DND-41 (cell line): ENCODE results near the gene EMP2.

Experiments used
- ATAC-seq: fragments of 200-7000 bp; cut with Tn5 transposase; 3 replicates; pipeline ENCODE4 v1.9.1; 2021; ENCODE audit warnings: low read depth; ENCODE audit not compliant: insufficient read depth
- DNase-seq: peaks from one replicate; pipeline ENCODE4 v3.0.0-alpha.2; 2020
- H2AFZ ChIP-seq: 2 replicates; pipeline ENCODE4 v1.6.0; 2012; ENCODE audit warnings: low read depth, low read length
- H3K27ac ChIP-seq: 2 replicates; pipeline ENCODE4 v1.5.1; 2012; ENCODE audit warnings: low read length, inconsistent platforms
- H3K27me3 ChIP-seq: fragments of 200-600 bp; sonication (generic); 2 replicates; pipeline ENCODE4 v1.6.0; 2012; ENCODE audit warnings: low read length, mild to moderate bottlenecking, inconsistent platforms; ENCODE audit not compliant: insufficient read depth, poor library complexity
- H3K36me3 ChIP-seq: 2 replicates; pipeline ENCODE4 v1.5.1; 2012; ENCODE audit warnings: low read length, inconsistent platforms; ENCODE audit not compliant: insufficient read depth
- H3K4me1 ChIP-seq: 2 replicates; pipeline ENCODE4 v1.5.1; 2012; ENCODE audit warnings: mild to moderate bottlenecking, low read length; ENCODE audit not compliant: insufficient read depth
- H3K4me2 ChIP-seq: 2 replicates; pipeline ENCODE4 v1.6.0; 2012; ENCODE audit warnings: mild to moderate bottlenecking, moderate library complexity, low read length, inconsistent platforms; ENCODE audit not compliant: insufficient read depth
- H3K4me3 ChIP-seq, 2 experiments: fragments of 200-600 bp in 1 of 2; shearing (Covaris generic) in 1 of 2; 2 replicates each; pipeline ENCODE4 v1.5.1; 2012 to 2016; ENCODE audit warnings: inconsistent platforms in 2 of 2, low read length in 2 of 2, mild to moderate bottlenecking in 2 of 2, low read depth in 1 of 2, moderate library complexity in 1 of 2
- H3K79me2 ChIP-seq: 2 replicates; pipeline ENCODE4 v1.6.0; 2012; ENCODE audit warnings: low read length, inconsistent platforms; ENCODE audit not compliant: insufficient read depth
- H3K9ac ChIP-seq: 2 replicates; pipeline ENCODE4 v1.6.0; 2012; ENCODE audit warnings: low read depth, mild to moderate bottlenecking, inconsistent platforms, low read length, moderate library complexity
- H3K9me3 ChIP-seq: 2 replicates; pipeline ENCODE4 v1.5.1; 2012; ENCODE audit warnings: low read length, moderate library complexity, mild to moderate bottlenecking, inconsistent platforms; ENCODE audit not compliant: insufficient read depth, severe bottlenecking
- H4K20me1 ChIP-seq: 2 replicates; pipeline ENCODE4 v1.6.0; 2012; ENCODE audit warnings: low read length; ENCODE audit not compliant: insufficient read depth
- CTCF ChIP-seq: IDR thresholded peaks from 2 replicates; pipeline ENCODE4 v1.5.1; 2012; ENCODE audit warnings: borderline replicate concordance, low read length, moderate library complexity, mild to moderate bottlenecking; ENCODE audit not compliant: poor library complexity, severe bottlenecking; ENCODE audit errors: extremely low read depth
- EZH2 ChIP-seq: IDR thresholded peaks from 3 replicates; pipeline ENCODE4 v1.6.1; 2012; ENCODE audit warnings: borderline replicate concordance, low read depth, mild to moderate bottlenecking, moderate library complexity, low read length, inconsistent platforms; ENCODE audit not compliant: severe bottlenecking

The EMP2 gene

GRCh38 chr16:10543231-10543977 is 37.0 kb downstream of the EMP2 start:
- Histone ChIP-seq H3K4me1 (no peaks in the 10 kb centered on the region), H3K4me2 (no peak overlapping the region), H3K9ac (no peak overlapping the region), H3K79me2 (no peaks in the 10 kb centered on the region), H4K20me1 (no peaks in the 10 kb centered on the region; the same call in 1 of the 2 replicates), H3K27me3 (no peaks in the 10 kb centered on the region), H3K36me3 (no peaks in the 10 kb centered on the region), H2AFZ (no peak overlapping the region), H3K27ac (no peak overlapping the region), H3K9me3 (no peaks in the 10 kb centered on the region), H3K4me3 (no peak overlapping the region)
- DNase-seq = no peak
- ATAC-seq = no peak
- TF ChIP-seq EZH2 = no peak
- no peak for TF ChIP-seq CTCF

GRCh38 chr16:10541366-10541765 is 39.0 kb downstream of the EMP2 start:
- DNase-seq = no peak
- no peaks in the 10 kb centered on the region for H4K20me1 ChIP-seq
- H3K9me3 ChIP-seq = no peaks in the 10 kb centered on the region
- no peak overlapping the region for H3K4me3 ChIP-seq
- no peaks in the 10 kb centered on the region for H3K79me2 ChIP-seq
- no peaks in the 10 kb centered on the region for H3K36me3 ChIP-seq
- no peaks in the 10 kb centered on the region for H3K4me1 ChIP-seq
- TF ChIP-seq CTCF = no peak
- TF ChIP-seq EZH2 = no peak
- H2AFZ ChIP-seq = no peak overlapping the region
- no peak overlapping the region for H3K9ac ChIP-seq
- no peaks in the 10 kb centered on the region for H3K27me3 ChIP-seq
- no peak overlapping the region for H3K27ac ChIP-seq
- H3K4me2 ChIP-seq = no peak overlapping the region
- ATAC-seq = no peak

- Histone ChIP-seq H3K27ac (no peak overlapping the region), H3K4me1 (no peaks in the 10 kb centered on the region), H3K36me3 (no peaks in the 10 kb centered on the region), H3K4me2 (no peak overlapping the region), H3K9ac (no peak overlapping the region), H3K9me3 (no peaks in the 10 kb centered on the region), H3K27me3 (no peaks in the 10 kb centered on the region), H2AFZ (no peak overlapping the region), H3K4me3 (no peak overlapping the region), H4K20me1 (no peaks in the 10 kb centered on the region), H3K79me2 (no peaks in the 10 kb centered on the region)
- DNase-seq (no peak), ATAC-seq (no peak)
- TF ChIP-seq CTCF (no peak), EZH2 (no peak)
Measured at GRCh38 chr16:10539793-10540192, 40.6 kb downstream of the EMP2 start.
